Stimulated activated CD8-positive, alpha-beta memory T cell treated with anti-CD3 and anti-CD28 coated beads, Interleukin-2, amount 100 ng/mL, for 1 hour (primary cell): Measurements from ENCODE around the gene PTPRE.

Source experiments
- DNase-seq, 2 donors: peaks; one replicate each; pipeline ENCODE4 v3.0.0-alpha.2; 2020; ENCODE audit warnings: low read depth in 2 of 2

The PTPRE gene

GRCh38 chr10:127952918-127953317 is 46.0 kb downstream of the PTPRE start:
- DNase-seq: no peak

DNA sequence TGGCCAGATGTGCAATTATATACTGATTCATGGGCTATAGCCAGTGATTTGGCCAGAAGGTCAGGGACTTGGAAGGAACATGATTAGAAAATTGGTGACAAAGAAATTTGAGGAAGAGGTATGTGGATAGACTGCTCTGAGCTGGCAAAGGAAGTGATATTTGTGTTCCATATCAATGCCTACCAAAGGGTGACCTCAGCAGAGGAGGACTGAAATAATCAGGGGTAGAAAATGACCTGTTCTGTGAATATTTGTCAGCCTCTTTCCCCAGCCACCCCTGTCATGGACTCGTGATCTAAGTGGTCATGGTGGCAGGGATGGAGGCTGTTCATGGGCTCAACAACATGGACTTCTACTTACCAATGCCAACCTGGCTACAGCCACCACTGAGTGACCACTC is 47.0 kb downstream of the PTPRE start:
- DNase-seq: no peak

DNA sequence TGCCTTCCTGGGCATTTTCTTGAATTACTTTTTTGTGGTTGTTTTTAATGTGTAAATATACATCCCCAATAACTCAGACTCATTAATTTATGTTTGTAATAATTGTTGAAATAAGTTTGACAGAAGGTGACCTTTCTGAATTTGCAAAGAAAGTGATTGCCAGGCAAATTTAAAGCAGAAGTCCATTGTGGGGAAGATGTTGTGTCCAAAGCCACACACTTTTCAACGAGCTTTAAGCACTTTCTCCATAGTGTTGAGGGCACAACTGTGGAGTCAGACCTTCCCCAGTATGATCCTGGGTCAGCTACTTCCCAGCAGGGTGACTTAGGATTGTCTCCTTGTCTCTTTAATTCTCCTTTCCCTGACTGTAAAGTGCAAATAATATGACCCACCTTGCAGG is 52.5 kb downstream of the PTPRE start:
- no peak for DNase-seq

- DNase-seq: no peak
These were observed 54.2 kb downstream of the PTPRE start for GRCh38 chr10:127961071-127961470.

DNA sequence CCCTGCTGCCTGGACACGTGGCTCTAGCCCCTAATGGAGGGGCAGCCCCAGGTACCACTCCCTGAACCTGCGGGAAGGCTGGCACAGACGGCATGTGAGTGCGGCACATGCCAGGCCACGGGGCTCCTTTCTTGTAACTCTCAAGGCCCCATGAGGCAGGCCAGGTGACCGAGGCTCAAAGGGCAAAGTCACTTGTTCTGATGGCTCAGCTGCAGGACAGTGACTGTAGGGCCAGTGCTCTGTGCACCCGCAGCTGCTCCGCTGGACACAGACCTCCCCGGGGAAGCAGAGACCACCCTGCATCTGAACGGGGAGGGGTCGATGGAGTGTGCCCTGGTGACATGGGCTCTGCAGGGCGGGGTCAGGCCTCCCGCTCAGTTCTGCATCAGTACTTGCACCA is 55.3 kb downstream of the PTPRE start:
- no peak for DNase-seq

GRCh38 chr10:127963136-127963535 is 56.2 kb downstream of the PTPRE start:
- no peak for DNase-seq

DNA sequence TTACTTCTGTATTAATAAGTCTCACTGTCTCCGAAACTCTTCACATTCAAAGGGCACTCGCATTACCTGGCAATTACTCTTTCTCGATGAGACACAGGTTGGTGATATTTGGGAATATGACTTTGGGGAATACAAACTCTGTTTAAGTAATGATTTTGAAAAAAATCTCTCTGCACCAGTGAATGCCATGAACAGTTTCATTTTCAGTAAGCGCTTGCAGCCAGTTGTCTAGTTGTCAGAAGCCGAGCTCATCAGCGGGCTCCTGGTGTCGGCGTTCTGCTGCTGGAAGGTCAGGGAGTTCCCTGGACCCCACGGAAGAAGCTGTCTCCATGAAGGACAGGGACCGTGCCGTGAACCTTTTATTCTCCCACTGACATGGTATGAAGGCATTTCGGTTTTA is 57.7 kb downstream of the PTPRE start:
- no peak for DNase-seq

DNA sequence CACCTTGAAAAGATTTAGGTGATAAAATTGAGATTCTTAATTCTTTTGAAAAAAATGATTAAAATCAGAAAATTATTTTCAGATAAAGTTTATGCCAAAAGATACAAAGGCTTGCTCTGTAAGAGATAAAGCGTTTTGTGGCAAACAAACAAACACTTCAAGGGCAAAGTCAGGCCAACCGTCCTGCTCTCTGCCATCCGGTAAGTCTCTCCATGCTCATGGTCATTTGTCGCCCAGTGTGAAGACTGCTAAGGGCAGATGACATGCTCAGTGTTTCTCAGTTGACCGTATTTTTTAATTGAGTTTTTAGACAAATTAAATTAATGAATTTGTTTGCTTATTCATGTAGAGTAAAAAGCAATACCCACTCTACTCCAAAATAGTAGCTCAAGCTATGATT is 60.0 kb downstream of the PTPRE start:
- no peak for DNase-seq

GRCh38 chr10:127968027-127968441 is 61.1 kb downstream of the PTPRE start:
- DNase-seq: no peak

DNA sequence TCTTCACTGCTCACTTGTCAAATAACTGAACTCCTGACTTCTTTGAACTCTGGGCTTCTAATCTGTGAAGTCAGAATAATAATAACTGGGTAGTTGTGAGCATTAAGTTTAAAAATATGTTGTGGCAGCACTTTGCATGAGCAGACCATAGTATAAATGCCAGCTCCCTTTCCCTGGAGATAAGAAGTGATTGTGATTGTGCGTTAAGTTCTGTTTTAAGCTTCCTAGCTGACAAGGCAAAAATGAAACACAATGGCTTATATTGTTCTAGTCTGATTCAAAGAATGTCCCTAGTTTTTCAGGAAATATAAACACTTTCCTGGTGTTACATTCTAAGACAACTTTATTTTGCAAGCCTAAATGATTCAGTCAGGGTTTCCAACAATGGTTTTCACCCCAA is 61.8 kb downstream of the PTPRE start:
- no peak for DNase-seq

DNA sequence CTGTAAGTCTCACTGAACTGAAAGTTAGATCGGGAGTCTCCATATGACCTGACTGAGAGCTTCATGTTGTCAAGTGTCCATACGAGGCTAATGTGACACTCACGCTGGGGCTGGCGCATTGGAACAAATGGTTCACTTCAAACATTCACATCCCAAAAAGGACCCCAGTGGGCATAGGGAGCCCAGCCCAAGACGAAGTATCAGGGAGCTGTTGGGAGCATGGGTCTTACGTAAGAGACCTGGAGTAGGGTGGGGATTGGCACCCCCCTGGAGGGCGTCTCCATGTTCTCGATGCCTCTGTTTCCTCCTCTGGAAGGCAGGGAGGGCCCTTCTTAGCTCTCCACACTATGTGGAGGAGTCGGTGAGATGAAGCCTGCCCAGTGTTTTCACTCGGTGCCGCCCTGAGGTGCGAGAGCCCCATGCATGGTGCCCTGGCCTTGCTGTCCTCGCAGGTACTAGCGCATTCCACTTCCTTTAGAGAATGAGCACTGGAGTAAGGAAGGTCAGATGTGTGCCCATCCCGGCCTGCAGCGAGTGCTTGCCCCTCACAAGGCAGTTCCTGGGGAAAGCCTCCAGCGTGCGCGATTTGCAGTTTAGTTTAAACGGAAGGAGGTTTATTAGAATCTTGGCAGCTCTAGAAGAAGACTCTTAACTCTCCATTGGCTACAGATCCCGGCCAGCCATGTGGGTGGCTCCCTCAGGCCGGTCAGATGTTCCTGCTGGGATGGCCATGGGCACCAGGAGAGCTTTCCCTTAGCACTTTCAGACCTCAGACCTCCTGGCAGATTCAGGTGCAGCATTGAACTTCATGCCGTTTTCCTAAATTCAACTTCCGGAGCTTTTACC is 64.4 kb downstream of the PTPRE start:
- no peak for DNase-seq

DNA sequence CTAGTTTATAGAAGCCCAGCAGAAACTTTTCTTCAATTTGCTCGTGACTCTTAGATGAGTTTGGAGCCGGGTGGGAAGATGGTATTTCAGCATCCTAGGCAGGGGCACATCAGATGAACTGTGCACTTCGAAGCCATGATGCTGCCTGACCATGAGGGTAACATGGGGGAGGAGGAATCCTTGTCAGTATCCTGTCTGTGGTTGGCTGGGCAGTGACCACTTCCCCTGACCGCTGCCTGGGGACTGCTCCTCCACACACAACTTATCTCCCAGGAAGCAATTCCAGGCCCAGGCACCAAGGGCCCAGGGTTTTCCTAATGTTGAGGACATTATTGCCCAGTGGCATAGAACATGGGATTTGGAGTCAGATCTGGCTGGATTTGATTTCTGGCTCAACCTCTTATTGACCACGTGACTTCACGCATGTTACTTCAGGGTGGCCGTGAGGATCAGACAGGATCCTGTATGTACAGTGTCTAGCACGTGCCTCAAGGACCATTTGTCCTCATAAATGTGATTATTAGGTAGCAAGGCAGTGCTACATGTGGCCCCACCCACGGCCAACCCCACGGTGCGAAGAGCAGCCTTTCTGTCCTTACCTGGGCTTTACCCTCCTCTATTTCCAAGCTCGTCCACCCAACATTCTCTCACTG is 65.2 kb downstream of the PTPRE start:
- DNase-seq: no peak

DNA sequence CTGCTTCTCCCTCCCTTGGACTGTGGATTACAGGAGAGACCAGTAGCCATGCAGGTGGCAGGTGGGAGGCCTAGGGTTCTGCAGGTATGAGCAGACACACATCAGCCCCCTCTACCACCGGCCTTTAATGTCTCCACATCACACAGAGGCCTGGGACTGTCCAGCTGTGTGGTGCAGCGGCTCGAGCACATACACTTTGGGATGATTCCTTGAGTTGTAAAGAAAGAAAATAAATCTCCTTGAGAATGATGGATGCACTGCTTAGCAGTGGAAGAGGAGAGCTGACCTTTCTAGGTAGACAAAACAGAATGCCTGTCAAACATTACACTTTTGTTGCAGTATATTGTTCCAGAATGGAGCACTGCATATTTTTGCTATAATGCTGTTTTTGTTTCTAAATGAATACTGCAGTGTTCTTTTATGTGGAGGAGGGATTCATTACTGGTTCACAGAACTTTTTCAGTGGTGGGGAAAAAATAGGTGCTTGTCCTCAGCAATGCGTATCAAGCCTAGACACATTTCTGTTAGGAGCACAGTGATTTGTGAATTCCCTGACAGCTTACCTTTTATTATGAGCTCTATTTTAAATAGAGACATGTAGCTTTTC is 66.0 kb downstream of the PTPRE start:
- DNase-seq: no peak

DNA sequence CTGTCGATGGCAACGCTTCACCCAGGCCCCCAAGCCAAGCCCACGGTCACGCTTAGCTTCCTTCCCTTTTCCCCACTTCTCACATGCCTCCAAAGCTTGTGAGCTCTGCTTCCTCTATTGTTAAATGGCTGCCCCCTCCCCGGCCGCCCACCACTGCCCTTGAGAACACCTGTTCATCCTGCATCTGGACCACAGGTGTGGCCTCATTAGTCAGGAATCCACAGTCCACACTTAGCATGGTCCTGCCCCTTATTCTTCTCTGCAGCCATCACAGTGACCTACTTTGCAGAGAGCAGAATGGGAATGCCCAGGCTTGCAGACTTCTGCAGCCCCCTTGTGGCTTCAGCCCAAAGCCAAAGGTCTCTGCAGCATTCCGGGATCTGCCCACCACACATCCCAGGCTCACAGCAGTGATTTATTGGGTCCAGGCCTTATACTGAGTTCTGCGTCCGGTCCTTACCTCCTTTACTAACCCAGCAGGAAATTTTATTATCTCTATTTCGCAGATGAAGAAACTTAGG is 66.9 kb downstream of the PTPRE start:
- no peak for DNase-seq

DNA sequence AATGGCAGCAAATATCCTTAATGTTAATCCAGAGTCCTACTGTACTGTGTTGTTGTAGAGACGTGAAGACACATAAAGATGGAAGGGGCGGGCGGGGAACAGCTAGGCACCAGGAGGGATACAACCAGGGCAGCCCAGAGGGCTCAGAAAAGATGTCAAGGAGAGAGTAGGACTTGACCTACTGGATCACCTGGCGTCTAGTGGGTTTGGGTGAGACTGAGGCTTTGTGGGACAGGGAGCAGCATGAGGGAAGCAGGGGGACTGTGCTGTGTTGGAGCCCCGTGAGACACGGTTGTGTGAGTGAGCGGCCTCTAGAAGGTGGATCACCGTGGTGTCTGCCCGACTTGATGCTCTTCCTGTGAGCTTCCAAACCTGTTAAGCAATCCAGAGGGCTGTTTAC is 68.0 kb downstream of the PTPRE start:
- DNase-seq: no peak

- DNase-seq: no peak
These were observed 69.4 kb downstream of the PTPRE start for GRCh38 chr10:127976286-127976685.

GRCh38 chr10:127976701-127977356 is 69.9 kb downstream of the PTPRE start:
- no peak for DNase-seq

- no peak for DNase-seq
These were observed 70.6 kb downstream of the PTPRE start for GRCh38 chr10:127977357-127978009.

- DNase-seq: no peak
These were observed 71.6 kb downstream of the PTPRE start for GRCh38 chr10:127978481-127978880.

DNA sequence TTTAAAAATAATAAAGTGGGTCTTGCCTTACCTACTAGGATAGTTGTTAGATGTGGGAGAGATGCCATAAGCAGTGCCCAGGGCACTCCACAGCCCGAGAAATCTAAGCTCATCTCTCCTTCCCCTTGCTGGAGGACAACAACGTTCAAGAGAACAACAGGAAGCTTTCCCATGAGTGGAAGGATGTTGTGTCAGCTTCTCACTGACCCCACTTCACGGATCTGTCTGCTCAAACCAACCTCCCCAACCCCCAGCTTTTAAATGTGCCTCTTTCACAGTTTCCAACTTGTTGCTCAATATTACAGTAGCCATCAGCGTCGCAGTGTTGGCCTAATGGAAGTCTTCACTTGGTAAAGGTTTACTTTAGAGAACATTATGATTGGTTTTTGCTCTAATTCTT is 72.1 kb downstream of the PTPRE start:
- DNase-seq: no peak

- no peak for DNase-seq
These were observed 72.7 kb downstream of the PTPRE start for GRCh38 chr10:127979566-127979965.

GRCh38 chr10:127980898-127981297 is 74.0 kb downstream of the PTPRE start:
- DNase-seq: no peak
